Stomach smooth muscle (tissue), 2 donors: ENCODE measurements around the gene SLC22A3.

Source experiments
- H3K27ac ChIP-seq: one replicate; pipeline ENCODE4 v1.7.0; 2013; ENCODE audit warnings: mild to moderate bottlenecking, low read length, inconsistent platforms
- H3K27me3 ChIP-seq, 2 donors: one replicate each; pipeline ENCODE4 v1.7.0; 2013; ENCODE audit warnings: low read length in 2 of 2; ENCODE audit not compliant: insufficient read depth in 2 of 2, control insufficient read depth in 1 of 2
- H3K36me3 ChIP-seq, 2 donors: one replicate each; pipeline ENCODE4 v1.7.0; 2013; ENCODE audit warnings: low read length in 2 of 2; ENCODE audit not compliant: control insufficient read depth in 2 of 2, insufficient read depth in 2 of 2
- H3K4me1 ChIP-seq: one replicate; pipeline ENCODE4 v1.7.0; 2013; ENCODE audit warnings: low read length; ENCODE audit not compliant: control insufficient read depth, insufficient read depth
- H3K4me3 ChIP-seq, 2 donors: one replicate each; pipeline ENCODE4 v1.7.0; 2013; ENCODE audit warnings: low read length in 2 of 2
- H3K9ac ChIP-seq, 2 donors: one replicate each; pipeline ENCODE4 v1.7.0; 2013; ENCODE audit warnings: low read length in 2 of 2, mild to moderate bottlenecking in 1 of 2
- H3K9me3 ChIP-seq, 2 donors: one replicate each; pipeline ENCODE4 v1.7.0; 2013; ENCODE audit warnings: low read length in 2 of 2; ENCODE audit not compliant: control insufficient read depth in 2 of 2
- donor health status: healthy.
- donor health status: Pancreatic carcinoma.

Gene SLC22A3

DNA sequence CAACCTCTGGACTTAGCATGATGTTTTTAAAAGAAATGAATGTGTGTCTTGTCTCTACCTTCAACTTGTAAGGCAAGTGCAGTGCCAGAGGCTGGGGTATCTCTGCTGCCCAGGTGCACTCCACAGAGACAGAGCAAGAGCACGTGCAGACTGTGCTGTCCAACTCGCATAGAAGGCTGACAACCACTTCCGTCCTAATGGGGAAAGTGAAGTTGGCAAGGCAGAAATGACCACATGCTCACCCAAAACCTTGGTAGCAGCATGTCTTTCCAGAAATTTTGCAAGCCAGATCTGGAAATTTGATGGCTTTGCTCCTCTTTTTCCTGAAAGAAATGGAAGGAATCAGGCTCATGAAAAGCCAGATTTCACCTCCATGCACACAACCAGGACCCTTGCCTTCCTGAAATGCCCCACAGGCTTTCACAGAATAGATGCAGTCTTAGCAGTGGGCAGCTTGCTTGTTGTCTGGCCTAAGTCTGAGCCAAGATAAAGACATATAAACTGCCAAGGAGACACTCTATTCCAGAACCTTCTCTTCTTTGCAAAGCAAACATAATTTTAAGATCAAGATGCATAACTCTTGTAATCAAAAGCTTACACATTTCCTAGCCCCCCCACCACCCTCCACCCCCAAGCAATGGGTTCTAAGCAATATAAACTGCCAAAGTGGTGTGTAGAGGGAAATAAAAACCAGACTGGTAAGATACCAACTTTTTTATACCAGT lies 26.8 kb downstream of the SLC22A3 start:
- H3K9ac ChIP-seq: no peak overlapping the region
- no peak overlapping the region for H3K27ac ChIP-seq
- H3K4me1 ChIP-seq: no peaks in the 10 kb centered on the region
- peaks cover 0 to 3% of the 10 kb centered on the region in 2 donors for H3K9me3 ChIP-seq
- H3K4me3 ChIP-seq: no peak overlapping the region
- H3K27me3 ChIP-seq: no peaks in the 10 kb centered on the region
- no peaks in the 10 kb centered on the region for H3K36me3 ChIP-seq

DNA sequence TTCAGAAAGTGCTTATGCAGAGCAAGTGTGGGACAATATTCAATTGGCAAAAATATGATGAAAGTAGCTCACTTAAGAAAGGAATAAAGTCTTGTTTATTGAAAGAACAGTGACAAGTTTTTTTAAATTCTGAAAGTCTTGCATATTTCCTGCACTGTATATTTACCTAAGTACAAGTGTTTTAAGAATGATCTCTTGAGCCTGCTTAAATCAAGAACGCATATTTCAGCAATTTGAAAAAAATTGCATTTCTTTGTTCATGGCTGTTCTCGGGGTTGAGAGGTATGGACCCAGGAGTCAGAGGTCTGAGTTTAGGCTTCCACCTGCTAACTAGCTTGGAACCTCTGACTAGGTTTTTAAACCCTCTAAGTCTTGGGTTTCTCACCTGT lies 27.4 kb downstream of the SLC22A3 start:
- H3K9me3 ChIP-seq: no peaks in the 10 kb centered on the region
- H3K9ac ChIP-seq: no peak overlapping the region
- no peaks in the 10 kb centered on the region for H3K4me1 ChIP-seq
- H3K27ac ChIP-seq: no peak overlapping the region
- no peak overlapping the region for H3K4me3 ChIP-seq
- no peaks in the 10 kb centered on the region for H3K36me3 ChIP-seq
- no peaks in the 10 kb centered on the region for H3K27me3 ChIP-seq

DNA sequence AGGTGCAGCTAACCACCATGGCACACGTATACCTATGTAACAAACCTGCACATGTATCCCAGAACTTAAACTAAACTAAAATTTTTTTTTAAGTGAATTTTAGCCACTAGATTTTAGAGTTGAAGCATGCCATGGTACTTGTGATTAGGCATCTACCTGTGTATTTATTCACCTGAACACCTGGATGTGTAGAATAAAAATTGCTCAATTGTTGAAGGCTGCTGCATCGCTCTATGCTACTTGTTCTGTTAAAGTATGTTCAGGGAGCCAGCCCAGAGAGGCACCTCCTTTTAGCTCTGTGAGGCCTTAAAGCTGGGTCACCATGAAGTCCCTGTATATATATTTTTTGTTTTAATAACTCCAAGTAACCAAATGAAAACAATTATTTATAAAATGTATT lies 28.3 kb downstream of the SLC22A3 start:
- Histone ChIP-seq H3K4me3 (no peak overlapping the region), H3K9ac (no peak overlapping the region), H3K4me1 (no peaks in the 10 kb centered on the region)

DNA sequence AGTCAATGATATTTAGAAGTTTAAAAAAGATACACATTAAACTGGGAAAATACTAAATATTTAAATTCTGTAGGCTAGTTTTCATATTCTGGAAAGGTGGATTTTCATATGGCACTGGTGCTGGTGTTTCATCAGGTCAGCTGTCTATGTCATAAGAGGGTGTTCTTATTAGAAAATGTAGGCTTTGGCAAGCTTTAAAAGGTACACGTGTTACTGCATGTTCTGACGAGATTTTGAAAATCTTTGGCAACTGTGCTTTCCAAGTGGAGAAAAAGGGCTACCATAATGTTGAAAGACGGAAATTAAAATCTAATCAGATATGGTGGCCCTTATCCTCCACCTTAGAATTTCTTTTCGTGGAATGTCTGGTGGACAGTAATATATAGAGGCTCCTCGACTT lies 30.0 kb downstream of the SLC22A3 start:
- H3K27ac ChIP-seq: no peak overlapping the region
- no peak overlapping the region for H3K4me3 ChIP-seq
- H3K9ac ChIP-seq: no peak overlapping the region
- H3K4me1 ChIP-seq: no peaks in the 10 kb centered on the region
- H3K36me3 ChIP-seq: no peaks in the 10 kb centered on the region
- H3K9me3 ChIP-seq: peaks cover 0 to 4% of the 10 kb centered on the region in 2 donors
- no peaks in the 10 kb centered on the region for H3K27me3 ChIP-seq

More for the DNA sequence above, 28.3 kb downstream of the SLC22A3 start:
- Histone ChIP-seq H3K27ac (no peak overlapping the region), H3K27me3 (no peaks in the 10 kb centered on the region), H3K9me3 (no peaks in the 10 kb centered on the region), H3K36me3 (no peaks in the 10 kb centered on the region)

DNA sequence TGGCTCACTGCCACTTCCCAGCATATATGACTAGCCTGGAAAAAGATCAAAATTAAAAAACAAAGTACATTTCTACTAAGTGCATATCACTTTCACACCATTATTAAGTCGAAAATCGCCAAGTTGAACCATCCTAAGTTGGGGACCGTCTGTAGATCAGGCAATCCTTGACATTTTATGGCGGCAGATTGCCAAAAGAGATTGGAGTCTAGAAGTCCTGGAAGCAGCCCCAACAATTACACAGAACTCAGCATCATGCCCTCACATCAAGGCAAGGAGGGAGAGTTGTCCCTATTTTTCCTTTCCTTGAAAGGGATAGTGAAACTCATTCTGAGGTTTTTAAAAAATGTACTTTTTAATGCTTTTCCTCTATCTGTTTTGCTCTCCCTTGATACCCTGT lies 30.7 kb downstream of the SLC22A3 start:
- H3K36me3 ChIP-seq: no peaks in the 10 kb centered on the region

DNA sequence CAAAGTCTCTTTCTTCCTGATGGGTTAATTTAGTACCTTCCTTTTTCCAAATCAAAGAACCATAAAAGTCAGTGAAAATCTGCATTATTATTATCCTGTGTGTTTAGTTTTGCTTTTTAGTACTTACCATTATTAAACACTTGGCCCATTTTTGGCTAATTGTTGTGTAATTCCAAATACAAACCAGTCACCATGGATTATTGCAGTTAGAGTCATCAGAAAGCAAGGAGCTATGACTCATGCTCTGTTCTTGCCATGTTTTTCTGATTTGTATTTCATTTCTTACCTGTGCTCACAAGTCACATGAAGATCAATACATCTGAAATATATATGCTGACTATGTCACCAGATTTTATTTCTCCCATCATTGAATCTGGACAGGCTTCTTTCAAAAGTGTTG lies 31.3 kb downstream of the SLC22A3 start:
- Histone ChIP-seq H3K9ac (no peak overlapping the region), H3K27me3 (no peaks in the 10 kb centered on the region), H3K27ac (no peak overlapping the region), H3K4me1 (peaks cover 2% of the 10 kb centered on the region), H3K4me3 (no peak overlapping the region), H3K36me3 (no peaks in the 10 kb centered on the region), H3K9me3 (peaks cover 0 to 4% of the 10 kb centered on the region in 2 donors)

More for the DNA sequence above, 30.7 kb downstream of the SLC22A3 start:
- no peaks in the 10 kb centered on the region for H3K27me3 ChIP-seq
- peaks cover 0 to 4% of the 10 kb centered on the region in 2 donors for H3K9me3 ChIP-seq
- H3K9ac ChIP-seq: no peak overlapping the region
- H3K27ac ChIP-seq: no peak overlapping the region
- no peaks in the 10 kb centered on the region for H3K4me1 ChIP-seq
- no peak overlapping the region for H3K4me3 ChIP-seq

DNA sequence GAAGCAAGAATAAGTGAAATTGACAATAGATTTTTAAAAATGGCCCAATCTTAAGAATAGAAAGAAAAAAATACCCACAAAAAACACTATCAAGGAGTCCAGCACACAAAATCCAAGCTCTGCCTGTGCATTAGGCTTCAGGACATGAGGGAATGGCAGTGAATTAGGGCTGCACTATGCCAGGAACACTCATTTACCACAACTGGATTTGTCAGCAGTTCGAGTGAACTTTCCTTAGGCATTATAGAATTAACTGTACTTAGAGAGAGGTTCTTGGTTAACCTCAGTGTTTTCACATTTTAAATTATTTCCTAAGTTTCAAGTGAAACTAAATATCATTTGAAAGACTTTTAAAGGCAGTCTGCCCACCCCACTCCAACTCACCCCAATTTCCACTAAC lies 34.8 kb downstream of the SLC22A3 start:
- Histone ChIP-seq H3K27ac (no peak overlapping the region), H3K4me1 (peaks cover 25% of the 10 kb centered on the region), H3K9me3 (peaks cover 0 to 4% of the 10 kb centered on the region in 2 donors), H3K27me3 (no peaks in the 10 kb centered on the region), H3K36me3 (no peaks in the 10 kb centered on the region), H3K4me3 (no peak overlapping the region), H3K9ac (no peak overlapping the region)

DNA sequence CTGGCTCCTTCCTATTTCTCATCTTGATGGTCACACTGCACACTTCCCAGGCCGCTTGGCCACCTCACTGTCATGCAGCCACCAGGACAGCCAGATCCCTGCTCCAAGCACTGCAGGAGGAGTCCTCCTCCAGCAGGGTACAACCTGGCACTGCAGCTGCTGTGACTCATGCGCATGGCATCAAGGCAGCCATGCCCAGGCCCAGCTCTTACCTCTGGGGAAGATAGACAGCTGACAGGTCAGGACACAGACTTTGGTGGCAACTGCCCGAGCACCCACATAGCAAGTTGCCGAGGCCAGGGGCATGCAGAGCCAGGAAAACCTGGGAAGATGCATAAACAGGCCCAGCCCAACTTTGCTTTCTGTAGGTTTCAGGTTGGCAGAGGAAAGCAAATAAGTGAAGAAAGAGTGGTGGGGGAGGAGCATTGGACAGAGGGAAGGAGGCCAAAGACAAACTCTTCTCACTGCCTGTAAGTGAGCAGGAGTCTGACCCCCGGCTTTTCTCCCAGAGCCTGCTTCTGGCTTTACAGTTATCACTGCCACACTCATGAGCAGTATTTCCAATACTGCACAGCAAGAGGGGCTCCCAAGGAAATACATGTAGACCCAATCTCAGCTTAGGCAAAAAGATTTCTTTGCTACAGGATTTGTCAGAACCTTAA lies 38.8 kb downstream of the SLC22A3 start:
- Histone ChIP-seq H3K9ac (no peak overlapping the region), H3K4me3 (peak overlapping the region in 1 of 2 donors; percentile 3), H3K36me3 (no peaks in the 10 kb centered on the region), H3K27me3 (no peaks in the 10 kb centered on the region), H3K27ac (peak overlapping the region; percentile 50), H3K4me1 (peaks cover 33% of the 10 kb centered on the region), H3K9me3 (peaks cover 0 to 4% of the 10 kb centered on the region in 2 donors)

DNA sequence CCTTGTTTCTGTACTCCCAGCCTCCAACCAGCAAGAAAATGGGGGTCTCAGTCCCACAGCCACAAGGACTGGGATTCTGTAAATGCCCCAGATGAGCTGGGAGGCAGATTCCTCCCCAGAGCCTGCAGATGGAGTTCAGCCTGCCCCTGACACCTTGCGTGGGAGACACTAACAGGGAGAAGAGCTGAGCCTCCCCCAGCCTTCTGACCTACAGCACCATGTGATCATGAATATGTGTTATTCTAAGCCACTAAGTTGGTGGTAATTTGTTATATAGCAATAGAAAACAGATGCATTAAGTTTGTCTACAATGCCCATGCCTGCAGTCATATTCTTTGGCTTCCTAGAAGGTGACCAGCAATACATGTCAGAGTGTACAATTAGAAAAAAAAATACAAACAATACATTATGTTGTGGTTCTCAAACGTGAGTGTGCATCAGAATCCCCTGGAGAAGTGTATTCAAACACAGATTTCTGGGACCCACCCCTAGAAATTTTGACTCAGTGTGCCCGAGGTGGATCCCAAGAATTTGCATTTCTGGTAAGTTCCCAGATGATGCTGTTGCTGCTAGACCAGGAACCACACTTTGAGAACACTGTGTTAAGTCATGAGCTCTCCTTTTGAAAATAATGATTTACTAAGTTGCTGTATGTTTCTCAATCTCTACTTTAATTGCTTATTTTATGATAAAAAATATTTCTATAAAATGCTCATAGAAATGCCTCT lies 39.9 kb downstream of the SLC22A3 start:
- Histone ChIP-seq H3K4me1 (peaks cover 36% of the 10 kb centered on the region), H3K36me3 (no peaks in the 10 kb centered on the region), H3K27ac (peak overlapping the region; percentile 50), H3K4me3 (no peak overlapping the region), H3K9me3 (no peaks in the 10 kb centered on the region), H3K9ac (no peak overlapping the region), H3K27me3 (no peaks in the 10 kb centered on the region)

DNA sequence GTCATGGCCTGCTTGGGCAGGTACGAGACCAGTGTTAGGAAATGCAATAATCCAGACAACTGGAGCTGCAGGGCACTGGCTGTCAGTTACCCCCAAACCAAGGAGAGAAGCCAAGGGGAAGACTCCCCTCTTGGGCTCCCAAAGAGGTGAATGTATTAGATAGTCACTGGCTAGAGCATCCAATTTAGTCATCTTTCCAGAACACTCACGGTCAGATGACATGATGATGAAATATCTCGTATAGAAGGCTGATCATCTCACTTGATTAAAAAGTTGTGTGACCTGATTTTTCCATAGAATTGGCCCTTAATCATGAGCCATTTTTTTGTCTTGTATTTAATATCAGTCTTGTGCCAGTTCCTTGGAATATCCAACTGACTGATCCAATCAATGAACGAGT lies 40.7 kb downstream of the SLC22A3 start:
- Histone ChIP-seq H3K27me3 (no peaks in the 10 kb centered on the region), H3K27ac (peak overlapping the region; percentile 41), H3K36me3 (no peaks in the 10 kb centered on the region), H3K9ac (no peak overlapping the region), H3K4me1 (peaks cover 36% of the 10 kb centered on the region), H3K9me3 (no peaks in the 10 kb centered on the region), H3K4me3 (no peak overlapping the region)
